ENCODE data around the gene BPIFB1. TPM values are rescaled to one million over a fixed set of nuclear protein-coding genes. Genes with fewer than 3 reads are reported as not detected.

Gene BPIFB1
- total and polyA plus RNA-seq, 2 donors (not counting 1 experiment from before 2014, with no cell fraction given) = not detected

DNA sequence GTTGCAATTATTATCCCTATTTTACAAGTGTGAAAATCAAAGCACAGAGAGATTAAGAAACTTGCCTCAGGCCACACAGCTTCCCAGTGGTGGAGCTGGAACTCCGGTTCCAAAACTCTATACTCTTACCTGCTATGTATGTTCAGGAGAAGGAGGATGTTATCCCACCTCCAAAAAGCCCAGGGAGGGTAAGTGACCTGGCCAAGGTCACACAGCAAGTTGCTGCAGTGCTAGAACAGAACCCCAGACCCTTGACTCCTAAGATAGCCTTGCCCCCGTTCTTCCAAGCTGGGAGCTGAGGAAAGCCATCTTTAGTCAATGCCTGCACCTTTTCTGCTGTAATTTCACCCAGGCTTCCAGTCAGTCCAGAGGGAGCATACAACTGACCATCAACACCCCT, 42.3 kb downstream of the BPIFB1 start:
- H3K9me3 ChIP-seq (ENCODE audit: control insufficient read depth, insufficient read depth, low read depth, low read length) = no peaks in the 10 kb centered on the region
- H3K27me3 ChIP-seq (ENCODE audit: control insufficient read depth, insufficient read depth, low read length) = peaks cover 13% of the 10 kb centered on the region
- TF ChIP-seq EZH2 (IDR thresholded peaks at IDR 0.05; ENCODE audit: low read length, missing control alignments) = no peak
- TF ChIP-seq, protein P1, sequence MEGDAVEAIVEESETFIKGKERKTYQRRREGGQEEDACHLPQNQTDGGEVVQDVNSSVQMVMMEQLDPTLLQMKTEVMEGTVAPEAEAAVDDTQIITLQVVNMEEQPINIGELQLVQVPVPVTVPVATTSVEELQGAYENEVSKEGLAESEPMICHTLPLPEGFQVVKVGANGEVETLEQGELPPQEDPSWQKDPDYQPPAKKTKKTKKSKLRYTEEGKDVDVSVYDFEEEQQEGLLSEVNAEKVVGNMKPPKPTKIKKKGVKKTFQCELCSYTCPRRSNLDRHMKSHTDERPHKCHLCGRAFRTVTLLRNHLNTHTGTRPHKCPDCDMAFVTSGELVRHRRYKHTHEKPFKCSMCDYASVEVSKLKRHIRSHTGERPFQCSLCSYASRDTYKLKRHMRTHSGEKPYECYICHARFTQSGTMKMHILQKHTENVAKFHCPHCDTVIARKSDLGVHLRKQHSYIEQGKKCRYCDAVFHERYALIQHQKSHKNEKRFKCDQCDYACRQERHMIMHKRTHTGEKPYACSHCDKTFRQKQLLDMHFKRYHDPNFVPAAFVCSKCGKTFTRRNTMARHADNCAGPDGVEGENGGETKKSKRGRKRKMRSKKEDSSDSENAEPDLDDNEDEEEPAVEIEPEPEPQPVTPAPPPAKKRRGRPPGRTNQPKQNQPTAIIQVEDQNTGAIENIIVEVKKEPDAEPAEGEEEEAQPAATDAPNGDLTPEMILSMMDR (conservative IDR thresholded peaks at IDR 0.05 in 1 of 2, IDR thresholded peaks at IDR 0.05 in 1 of 2; ENCODE audit: low read depth in 1 of 2, low read length in 2 of 2) = no peak
- H3K9ac ChIP-seq (ENCODE audit: insufficient read depth, low read length) = no peak overlapping the region
- no peak overlapping the region for H3K27ac ChIP-seq (ENCODE audit: insufficient read depth, low read length)
- no peaks in the 10 kb centered on the region for H3K79me2 ChIP-seq (ENCODE audit: control insufficient read depth, insufficient read depth, low read length)
- no peaks in the 10 kb centered on the region for H4K20me1 ChIP-seq (ENCODE audit: control insufficient read depth, extremely low read depth, insufficient read depth, low read length)
- H3K4me2 ChIP-seq (ENCODE audit: extremely low read depth, insufficient read depth, low read length) = no peak overlapping the region
- H3K4me1 ChIP-seq (ENCODE audit: control insufficient read depth, extremely low read depth, insufficient read depth, low read length) = no peaks in the 10 kb centered on the region
- no peak overlapping the region for H2AFZ ChIP-seq (ENCODE audit: low read length)
- H3K36me3 ChIP-seq (ENCODE audit: control insufficient read depth, insufficient read depth, low read length) = no peaks in the 10 kb centered on the region
- H3K4me3 ChIP-seq (replicated peaks in 1 of 4; ENCODE audit: control extremely low read depth in 1 of 4, insufficient read depth in 1 of 4, low read depth in 3 of 4, low read length in 4 of 4) = no peak overlapping the region
- DNase-seq (ENCODE audit: low read depth in 2 of 2) = no peak

DNA sequence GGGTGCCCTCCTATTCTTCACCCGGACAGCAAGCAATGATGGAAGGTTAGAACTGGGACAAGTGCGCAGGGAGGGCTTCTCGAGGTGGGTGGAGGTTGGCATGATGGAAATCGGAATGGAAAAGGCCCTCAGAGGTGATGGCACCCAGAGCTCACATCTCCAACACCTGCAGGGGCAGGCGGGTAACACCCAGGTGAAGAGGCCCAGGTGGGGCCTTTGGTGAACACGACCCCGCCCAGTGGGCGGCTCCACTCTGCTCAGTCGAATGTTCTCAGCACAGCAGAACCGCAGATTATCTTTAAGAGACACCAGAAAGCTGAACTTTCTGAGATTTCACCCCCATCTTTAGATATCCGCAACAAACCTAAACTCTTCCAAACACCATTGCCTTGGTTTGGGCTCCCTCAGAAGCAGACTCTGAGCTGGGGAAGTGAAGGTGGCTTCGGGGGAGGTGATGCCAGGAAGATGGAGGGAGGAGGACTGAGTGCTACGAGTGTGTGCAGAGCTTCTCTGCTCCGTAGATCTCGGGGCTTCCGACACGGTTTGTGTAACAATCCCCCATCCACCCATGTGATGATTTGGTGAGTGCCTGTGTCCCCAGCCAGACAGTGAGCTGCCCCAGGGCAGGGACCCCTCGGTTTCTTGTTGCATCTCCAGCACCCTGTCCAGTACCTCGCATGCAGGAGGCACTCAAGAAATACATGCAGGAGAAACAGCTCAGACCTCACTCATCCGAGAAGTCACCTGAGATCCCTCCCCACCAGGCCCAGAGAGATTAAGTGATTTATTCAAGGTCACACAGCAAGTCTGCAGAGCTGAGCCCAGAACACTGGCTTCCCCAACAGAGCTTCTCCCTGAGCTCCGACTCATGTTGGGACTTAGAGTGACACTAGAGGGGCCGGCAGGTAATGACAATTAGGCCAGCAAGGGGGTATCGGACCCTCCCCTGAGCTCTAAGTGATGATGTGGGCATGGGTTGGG, 45.4 kb downstream of the BPIFB1 start:
- Histone ChIP-seq H3K9me3 (ENCODE audit: control insufficient read depth, insufficient read depth, low read depth, low read length) (no peaks in the 10 kb centered on the region), H3K4me1 (ENCODE audit: control insufficient read depth, extremely low read depth, insufficient read depth, low read length) (no peaks in the 10 kb centered on the region), H3K4me2 (ENCODE audit: extremely low read depth, insufficient read depth, low read length) (no peak overlapping the region), H3K9ac (ENCODE audit: insufficient read depth, low read length) (no peak overlapping the region), H2AFZ (ENCODE audit: low read length) (no peak overlapping the region), H3K4me3 (replicated peaks in 1 of 4; ENCODE audit: control extremely low read depth in 1 of 4, insufficient read depth in 1 of 4, low read depth in 3 of 4, low read length in 4 of 4) (no peak overlapping the region), H3K79me2 (ENCODE audit: control insufficient read depth, insufficient read depth, low read length) (no peaks in the 10 kb centered on the region), H4K20me1 (ENCODE audit: control insufficient read depth, extremely low read depth, insufficient read depth, low read length) (no peaks in the 10 kb centered on the region), H3K27me3 (ENCODE audit: control insufficient read depth, insufficient read depth, low read length) (peaks cover 13% of the 10 kb centered on the region), H3K27ac (ENCODE audit: insufficient read depth, low read length) (no peak overlapping the region), H3K36me3 (ENCODE audit: control insufficient read depth, insufficient read depth, low read length) (no peaks in the 10 kb centered on the region)
- no peak for DNase-seq (ENCODE audit: low read depth in 2 of 2)
- TF ChIP-seq EZH2 (IDR thresholded peaks at IDR 0.05; ENCODE audit: low read length, missing control alignments) = no peak
- TF ChIP-seq, protein P1 (conservative IDR thresholded peaks at IDR 0.05 in 1 of 2, IDR thresholded peaks at IDR 0.05 in 1 of 2; ENCODE audit: low read depth in 1 of 2, low read length in 2 of 2) = no peak

DNA sequence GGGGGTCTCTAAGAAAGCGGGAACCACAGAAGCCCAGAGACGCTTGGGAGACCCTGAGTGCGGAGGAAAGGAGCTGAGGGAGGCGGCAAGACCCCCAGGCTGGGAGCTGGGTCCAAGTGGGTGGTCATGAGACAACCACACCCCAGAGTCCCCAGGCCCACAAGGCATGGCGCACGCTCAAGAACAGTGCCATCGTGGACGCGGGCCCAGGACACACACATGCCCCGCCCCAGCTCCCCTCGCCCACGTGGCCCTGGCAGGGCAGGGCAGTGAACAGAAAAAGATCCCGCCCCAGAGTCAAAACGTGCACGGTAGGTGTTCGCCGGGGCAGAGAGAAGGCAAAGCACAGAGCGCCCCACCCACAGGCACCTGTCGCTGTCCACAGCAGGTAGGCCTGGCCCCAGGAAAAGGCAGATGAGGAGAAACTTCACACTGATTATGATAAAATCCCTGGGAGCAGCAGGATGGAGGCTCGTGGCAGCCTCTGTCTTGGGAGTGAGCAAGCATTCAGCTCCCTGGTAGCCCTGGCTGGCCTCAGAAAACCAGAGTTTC, 50.0 kb downstream of the BPIFB1 start:
- Histone ChIP-seq H3K27me3 (ENCODE audit: control insufficient read depth, insufficient read depth, low read length) (peaks cover 9% of the 10 kb centered on the region), H3K79me2 (ENCODE audit: control insufficient read depth, insufficient read depth, low read length) (no peaks in the 10 kb centered on the region), H3K4me2 (ENCODE audit: extremely low read depth, insufficient read depth, low read length) (no peak overlapping the region), H3K4me3 (replicated peaks in 1 of 4; ENCODE audit: control extremely low read depth in 1 of 4, insufficient read depth in 1 of 4, low read depth in 3 of 4, low read length in 4 of 4) (no peak overlapping the region), H4K20me1 (ENCODE audit: control insufficient read depth, extremely low read depth, insufficient read depth, low read length) (no peaks in the 10 kb centered on the region), H3K27ac (ENCODE audit: insufficient read depth, low read length) (no peak overlapping the region), H3K9ac (ENCODE audit: insufficient read depth, low read length) (no peak overlapping the region), H3K4me1 (ENCODE audit: control insufficient read depth, extremely low read depth, insufficient read depth, low read length) (no peaks in the 10 kb centered on the region), H3K36me3 (ENCODE audit: control insufficient read depth, insufficient read depth, low read length) (no peaks in the 10 kb centered on the region), H3K9me3 (ENCODE audit: control insufficient read depth, insufficient read depth, low read depth, low read length) (no peaks in the 10 kb centered on the region), H2AFZ (ENCODE audit: low read length) (no peak overlapping the region)
- no peak for DNase-seq (ENCODE audit: low read depth in 2 of 2)
- TF ChIP-seq, protein P1 (conservative IDR thresholded peaks at IDR 0.05 in 1 of 2, IDR thresholded peaks at IDR 0.05 in 1 of 2; ENCODE audit: low read depth in 1 of 2, low read length in 2 of 2) = no peak

Measured in fibroblast of lung (primary cell).